ENCODE results near the gene RGL3. TPM values are rescaled to one million over a fixed set of nuclear protein-coding genes. Genes with fewer than 3 reads are reported as not detected.

RGL3 gene
- total and polyA plus RNA-seq, 10 of the 15 experiments (the other 5 are each of a cell fraction or from before 2014, with no cell fraction given): not detected

GRCh38 chr19:11380653-11381537, 38.2 kb downstream of the RGL3 start (continued):
- TF ChIP-seq SKIL (IDR thresholded peaks at IDR 0.05; ENCODE audit: low read depth, poor library complexity, severe bottlenecking): peak; percentile 55
- TF ChIP-seq WRNIP1 (IDR thresholded peaks at IDR 0.05; ENCODE audit: borderline replicate concordance, low read depth, low read length): no peak
- no peak for TF ChIP-seq BRCA1 (IDR thresholded peaks at IDR 0.05; ENCODE audit: low read depth, low read length)
- peak; percentile 49; the same call in 1 of the 2 replicates for TF ChIP-seq ZNF687 (IDR thresholded peaks at IDR 0.05)
- no peak for TF ChIP-seq SUPT20H (IDR thresholded peaks at IDR 0.05; ENCODE audit: borderline replicate concordance, control insufficient read depth, low read depth, low read length)
- peak; percentile 9; the same call in 1 of the 2 replicates for TF ChIP-seq NR2F1 (conservative IDR thresholded peaks at IDR 0.05)
- no peak for TF ChIP-seq REST (IDR thresholded peaks at IDR 0.05; ENCODE audit: low read depth, low read length)
- peak; percentile 75 to 79 (median 76) for TF ChIP-seq CTCF (IDR thresholded peaks at IDR 0.05 in 2 of 3, conservative IDR thresholded peaks at IDR 0.05 in 1 of 3; ENCODE audit: control insufficient read depth in 2 of 3, extremely low read depth in 1 of 3, insufficient read depth in 1 of 3, low read depth in 3 of 3, low read length in 3 of 3)
- peak; percentile 56 for TF ChIP-seq IKZF1 (conservative IDR thresholded peaks at IDR 0.05)
- no peak for TF ChIP-seq KDM1A (IDR thresholded peaks at IDR 0.05; ENCODE audit: borderline replicate concordance)
- TF ChIP-seq HDAC6 (IDR thresholded peaks at IDR 0.05; ENCODE audit: unreplicated experiment): no peak
- no peak for TF ChIP-seq ZNF217 (IDR thresholded peaks at IDR 0.05)
- no peak for TF ChIP-seq EZH2 (IDR thresholded peaks at IDR 0.05; ENCODE audit: borderline replicate concordance, control insufficient read depth, low read depth, low read length)
- TF ChIP-seq GATAD2B (conservative IDR thresholded peaks at IDR 0.05; ENCODE audit: low read depth): no peak; the same call in 1 of the 2 replicates
- TF ChIP-seq MYB (IDR thresholded peaks at IDR 0.05; ENCODE audit: borderline replicate concordance, low read depth, low read length): no peak
- no peak for TF ChIP-seq ETV6 (conservative IDR thresholded peaks at IDR 0.05 in 1 of 2, IDR thresholded peaks at IDR 0.05 in 1 of 2; ENCODE audit: borderline replicate concordance in 1 of 2, low read depth in 1 of 2)

All from GM12878 (cell line).